GM21526 (cell line): ENCODE measurements around the gene IRAK2.

Experiments
- ATAC-seq: cut with Tn5 transposase; IDR thresholded peaks from one replicate; pipeline ENCODE4 v1.9.1; 2021; ENCODE audit warnings: moderate library complexity; ENCODE audit not compliant: unreplicated experiment, low FRiP score

The IRAK2 gene

DNA sequence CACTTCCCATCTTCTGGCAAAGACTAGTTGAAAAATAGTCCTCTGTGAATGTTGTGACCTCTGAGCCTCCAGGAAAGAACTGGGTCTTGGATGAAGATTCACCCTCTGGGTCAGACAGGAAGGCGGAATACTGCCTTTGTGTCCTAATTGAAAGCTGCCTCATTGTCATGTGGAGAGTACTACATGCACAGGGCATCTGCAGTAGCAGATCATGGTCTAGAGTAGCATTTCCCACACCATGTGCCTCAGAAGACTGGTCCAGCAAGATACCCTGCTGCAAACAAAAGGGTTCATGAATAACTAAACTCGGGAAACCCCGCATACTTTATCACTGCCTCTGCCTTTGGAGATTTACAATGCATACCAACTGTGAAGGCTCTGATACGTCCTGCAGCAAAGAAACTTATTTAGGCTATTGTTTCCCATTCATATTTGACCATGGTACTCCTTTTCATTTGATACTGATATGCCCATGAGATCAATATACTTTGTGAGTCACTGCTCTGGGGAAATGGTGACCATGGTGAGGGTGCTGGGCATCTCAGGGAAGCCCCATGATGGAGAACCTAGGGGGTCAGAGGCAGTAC is 22.7 kb downstream of the IRAK2 start:
- no peak for ATAC-seq

DNA sequence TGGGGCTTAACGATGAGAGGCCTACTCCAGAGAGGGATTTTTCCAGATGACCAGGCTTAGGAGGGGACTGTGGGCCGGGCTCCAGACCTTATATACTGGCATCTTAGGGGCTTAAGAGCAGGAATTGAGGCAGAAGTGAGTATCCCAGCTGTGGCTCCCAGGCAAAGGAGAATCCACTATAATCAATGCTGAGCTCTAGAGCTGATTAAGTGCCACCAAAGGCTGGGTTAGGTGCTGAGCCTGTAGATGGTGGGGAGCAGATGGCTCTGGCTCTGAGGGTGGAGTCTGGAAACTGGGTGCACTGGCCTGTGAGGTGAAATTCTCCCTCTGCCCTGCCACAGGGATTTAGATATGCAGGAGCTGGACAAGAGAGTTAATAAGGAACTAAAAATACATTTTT is 23.2 kb downstream of the IRAK2 start:
- no peak for ATAC-seq

DNA sequence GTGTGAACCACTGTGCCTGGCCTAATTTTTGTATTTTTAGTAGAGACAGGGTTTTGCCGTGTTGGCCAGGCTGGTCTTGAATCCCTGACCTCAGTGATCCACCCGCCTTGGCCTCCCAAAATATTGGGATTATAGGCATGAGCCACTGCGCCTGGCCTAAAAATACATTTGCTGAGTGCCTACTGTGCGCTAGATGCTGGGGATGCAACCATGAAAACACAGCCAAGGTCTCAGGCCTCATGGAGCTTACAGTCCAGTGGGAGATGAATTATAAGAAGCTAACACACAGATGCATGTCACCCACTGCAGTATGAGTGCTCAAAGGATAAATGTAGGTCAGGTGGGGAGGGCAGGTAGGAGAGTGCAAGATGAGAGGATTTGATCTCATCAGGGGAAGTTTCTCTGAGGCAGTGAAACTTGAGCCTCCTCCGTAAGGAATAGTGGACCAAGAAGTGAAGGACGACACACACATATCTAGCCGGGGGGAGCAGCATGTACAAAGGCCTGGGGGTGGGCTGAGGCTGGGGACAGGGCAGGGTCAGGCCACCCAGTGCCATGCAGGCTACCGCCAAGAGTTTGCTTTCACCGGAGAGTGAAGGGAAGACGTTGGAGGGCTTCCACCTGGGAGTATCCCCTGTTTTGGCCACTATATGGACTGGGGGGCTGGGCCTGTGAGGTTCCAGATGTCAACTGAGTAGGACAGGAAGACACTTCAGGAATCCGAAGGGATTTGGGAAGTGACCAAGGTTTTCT is 24.3 kb downstream of the IRAK2 start:
- ATAC-seq: no peak

DNA sequence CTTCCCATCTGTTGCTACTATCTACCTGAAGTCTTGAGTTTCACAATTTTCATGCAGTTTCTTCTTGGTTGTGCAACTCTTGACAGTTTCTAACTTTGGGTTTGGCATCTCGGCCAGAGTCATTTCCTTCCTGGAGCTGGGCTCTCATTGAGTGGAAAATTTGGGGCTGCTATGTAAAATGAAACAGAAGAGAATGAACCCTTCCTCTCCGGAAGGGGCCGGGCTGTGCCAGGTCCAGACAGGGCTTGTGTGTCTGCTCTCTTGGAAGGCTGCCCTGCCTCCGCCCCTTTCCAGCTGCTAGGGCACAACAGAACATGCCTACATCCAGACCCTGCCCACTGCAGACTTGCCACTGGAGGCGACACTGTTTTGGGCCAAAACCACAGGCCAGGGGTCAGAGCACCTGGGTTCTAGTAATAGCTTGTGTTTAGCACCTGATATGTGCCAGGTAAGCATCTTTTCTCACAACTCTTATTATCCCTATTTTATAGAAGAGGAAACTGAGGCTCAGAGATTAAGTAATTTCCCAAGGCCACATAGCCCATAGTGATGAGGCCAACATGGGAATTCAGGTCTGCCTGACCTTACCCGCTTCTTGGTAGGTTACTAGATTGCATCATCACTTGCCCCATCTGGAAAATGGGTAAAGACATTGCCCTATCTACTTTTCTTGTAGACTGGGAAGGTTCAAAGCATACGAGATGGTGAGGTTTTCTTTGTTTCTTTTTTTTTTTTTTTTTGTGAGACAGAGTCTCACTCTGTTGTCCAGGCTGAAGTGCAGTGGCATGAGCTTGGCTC is 25.0 kb downstream of the IRAK2 start:
- ATAC-seq: no peak

DNA sequence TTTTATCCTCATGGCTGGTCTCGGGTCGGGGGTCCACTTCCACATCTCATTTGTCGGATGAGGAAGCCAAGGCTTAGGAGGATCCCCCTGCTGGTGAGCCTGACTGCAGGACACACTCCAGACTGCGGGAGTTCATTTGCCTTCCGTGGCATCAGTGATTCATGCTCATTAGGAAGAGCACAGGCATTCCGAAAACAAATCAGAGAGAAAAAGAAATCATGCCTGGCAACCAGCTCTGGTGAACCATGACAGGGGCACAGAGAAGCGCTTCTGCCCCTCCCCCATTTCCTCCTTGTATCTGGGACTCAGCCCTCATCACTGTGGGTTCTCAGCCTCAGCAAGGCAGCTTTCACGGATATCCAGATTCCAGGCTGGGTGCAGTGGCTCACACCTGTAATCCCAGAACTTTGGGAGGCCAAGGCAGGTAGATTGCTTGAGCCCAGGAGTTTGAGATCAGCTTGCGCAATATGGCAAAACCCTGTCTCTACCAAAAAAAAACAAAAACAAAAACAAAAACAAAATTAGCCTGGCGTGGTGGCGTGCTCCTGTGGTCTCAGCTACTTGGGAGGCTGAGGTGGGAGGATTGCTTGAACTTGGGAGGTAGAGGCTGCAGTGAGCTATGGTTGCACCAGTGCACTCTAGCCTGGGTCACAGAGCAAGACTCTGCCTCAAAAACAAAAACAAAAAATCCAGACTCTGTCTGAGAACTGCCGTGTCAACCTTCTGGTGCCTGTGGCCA is 28.4 kb downstream of the IRAK2 start:
- ATAC-seq: no peak

DNA sequence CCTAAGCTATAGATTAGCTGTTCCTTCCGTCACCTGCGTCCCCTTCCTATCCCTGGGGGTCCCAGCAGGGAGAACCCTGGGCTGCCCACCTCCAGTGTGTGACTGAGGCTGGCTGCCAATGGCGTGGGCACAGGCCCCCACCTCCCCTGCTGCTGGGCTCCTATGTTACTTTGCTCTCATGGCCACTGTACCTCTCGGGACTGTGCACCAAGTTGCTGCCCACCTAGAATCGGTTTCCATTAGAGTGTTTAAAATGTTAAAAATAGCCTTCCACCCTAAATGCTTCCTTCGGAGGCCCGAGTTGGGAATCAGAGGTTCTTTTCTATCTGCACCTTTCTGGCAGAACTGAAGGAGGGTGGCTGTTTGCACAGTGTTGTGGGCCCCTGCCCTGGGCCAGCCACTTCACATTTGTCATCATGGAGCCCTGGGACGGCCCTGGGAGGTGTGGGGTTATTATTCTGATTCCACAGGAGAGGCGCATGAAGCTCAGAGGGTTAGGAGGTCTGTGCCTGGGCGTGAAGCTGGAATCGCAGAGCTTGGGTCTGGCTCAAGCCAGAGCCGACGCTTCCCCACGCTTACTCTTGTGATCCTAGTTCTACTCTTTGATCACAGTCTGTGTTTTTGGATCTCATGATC is 29.1 kb downstream of the IRAK2 start:
- ATAC-seq: no peak

DNA sequence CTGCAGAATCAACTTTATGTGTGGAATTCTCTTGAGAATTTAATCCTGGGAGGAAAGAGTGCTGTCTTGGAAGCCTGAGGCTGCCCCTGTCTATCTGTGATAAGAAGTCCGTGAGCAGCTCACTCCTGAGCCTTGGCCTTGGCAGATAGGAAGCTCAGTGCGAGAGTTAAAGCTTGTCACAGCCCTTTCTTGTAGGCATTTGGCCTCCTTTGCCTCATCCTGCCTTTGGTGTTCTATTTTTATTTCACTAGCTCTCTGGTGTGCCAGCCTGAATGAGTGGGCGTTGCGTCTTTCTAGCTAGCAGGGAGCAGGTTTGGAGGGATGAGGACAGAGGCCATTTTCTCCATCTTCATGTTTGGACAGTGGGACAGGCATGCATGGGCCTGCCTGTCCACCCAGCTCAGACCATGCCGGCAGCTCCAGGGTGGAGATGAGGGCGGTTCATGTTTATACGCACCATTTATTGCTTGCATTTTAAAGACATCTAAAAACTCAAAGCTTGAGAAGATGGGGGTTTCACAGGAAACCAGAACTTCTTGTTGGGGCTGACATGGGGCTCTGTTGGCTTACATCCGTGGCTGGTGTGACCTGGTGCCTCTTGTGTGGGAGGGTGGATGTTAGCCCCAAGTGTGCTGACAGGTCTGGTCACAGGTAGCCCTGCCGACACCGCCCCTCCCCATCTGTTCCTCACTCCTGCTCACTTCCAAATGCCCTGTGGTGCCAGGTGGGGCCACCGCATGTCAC is 29.8 kb downstream of the IRAK2 start:
- ATAC-seq: no peak

DNA sequence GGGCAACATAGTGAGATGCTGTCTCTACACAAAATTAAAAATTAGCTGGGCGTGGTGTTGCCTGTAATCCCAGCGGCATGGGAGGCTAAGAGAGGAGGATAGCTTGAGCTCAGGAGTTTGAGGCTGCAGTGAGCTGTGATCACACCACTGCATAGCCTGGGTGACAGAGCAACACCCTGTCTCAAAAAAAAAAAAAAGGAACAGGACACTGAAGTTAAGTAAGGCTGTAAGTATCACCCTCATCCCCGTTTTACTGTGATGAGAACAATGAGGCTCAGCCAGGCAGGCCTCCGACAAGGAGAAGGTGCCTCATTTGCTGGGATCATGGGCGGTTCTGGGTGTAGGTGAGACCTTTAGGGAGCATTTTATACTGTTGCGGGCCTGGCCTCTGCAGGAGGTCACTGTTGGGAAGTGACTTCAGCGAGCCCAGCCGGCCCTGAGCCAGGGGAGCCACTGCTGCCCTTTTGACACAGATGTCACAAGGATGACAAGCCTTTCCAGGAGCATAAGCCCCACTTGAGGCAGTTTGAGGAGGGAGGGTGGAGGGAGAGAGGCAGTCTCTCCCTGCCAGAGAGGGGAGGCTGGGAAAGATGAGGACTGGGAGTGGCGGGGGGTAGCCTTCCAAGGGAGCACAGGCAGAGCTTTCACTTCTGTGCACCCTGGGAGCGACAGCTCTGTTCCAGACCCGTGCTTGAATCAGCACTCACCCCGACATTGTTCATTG is 30.8 kb downstream of the IRAK2 start:
- ATAC-seq: no peak

DNA sequence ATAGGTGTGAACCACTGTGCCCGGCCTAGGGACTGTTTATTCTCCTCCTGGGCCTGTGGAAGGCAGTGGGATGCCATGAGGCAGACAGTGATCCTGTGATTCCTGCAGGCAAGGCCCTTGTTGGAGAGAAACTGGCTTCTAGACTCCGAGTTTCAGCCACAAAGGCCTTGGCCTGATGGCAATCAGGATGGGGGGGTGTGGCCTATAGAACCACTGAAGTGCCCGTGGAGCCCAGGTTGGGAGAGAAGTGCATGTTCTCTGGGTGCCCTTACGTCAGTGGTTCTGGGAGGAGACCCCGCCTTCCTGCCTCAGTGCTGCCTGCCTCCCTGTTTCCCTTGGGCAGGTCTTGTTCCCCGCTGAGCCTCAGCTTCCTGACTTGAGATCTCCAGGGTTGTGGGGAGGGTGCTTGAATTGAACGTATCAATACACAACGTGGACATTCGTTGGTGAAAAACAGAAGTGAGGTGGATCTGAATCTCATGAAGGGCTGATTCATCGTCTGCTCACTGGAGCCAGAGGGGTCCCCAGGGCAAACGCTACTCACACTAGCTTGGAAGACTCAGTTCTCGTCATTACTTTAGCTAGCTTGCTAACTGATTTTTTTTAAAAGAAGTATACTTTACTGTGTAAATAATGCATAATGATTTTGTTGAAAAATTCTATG is 31.8 kb downstream of the IRAK2 start:
- ATAC-seq: no peak

DNA sequence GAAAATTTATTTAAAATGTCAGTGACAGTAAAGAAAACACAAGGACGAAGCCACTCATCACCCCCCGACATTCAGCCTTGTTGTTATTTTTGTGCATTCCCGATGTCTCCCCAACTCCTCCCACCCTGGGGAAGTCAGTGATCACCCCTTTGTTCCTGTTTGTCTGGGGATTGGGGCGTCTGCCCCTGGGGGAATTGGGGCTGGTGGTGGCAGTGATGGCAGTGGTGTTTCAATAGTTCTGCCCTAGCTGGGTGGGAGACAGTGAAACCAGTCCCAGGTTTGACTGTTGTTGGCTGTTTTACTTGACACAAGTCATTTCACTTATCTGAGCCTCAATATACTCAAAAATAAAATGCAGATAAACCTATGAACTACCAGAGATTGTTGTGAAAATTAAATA is 33.5 kb downstream of the IRAK2 start:
- no peak for ATAC-seq

DNA sequence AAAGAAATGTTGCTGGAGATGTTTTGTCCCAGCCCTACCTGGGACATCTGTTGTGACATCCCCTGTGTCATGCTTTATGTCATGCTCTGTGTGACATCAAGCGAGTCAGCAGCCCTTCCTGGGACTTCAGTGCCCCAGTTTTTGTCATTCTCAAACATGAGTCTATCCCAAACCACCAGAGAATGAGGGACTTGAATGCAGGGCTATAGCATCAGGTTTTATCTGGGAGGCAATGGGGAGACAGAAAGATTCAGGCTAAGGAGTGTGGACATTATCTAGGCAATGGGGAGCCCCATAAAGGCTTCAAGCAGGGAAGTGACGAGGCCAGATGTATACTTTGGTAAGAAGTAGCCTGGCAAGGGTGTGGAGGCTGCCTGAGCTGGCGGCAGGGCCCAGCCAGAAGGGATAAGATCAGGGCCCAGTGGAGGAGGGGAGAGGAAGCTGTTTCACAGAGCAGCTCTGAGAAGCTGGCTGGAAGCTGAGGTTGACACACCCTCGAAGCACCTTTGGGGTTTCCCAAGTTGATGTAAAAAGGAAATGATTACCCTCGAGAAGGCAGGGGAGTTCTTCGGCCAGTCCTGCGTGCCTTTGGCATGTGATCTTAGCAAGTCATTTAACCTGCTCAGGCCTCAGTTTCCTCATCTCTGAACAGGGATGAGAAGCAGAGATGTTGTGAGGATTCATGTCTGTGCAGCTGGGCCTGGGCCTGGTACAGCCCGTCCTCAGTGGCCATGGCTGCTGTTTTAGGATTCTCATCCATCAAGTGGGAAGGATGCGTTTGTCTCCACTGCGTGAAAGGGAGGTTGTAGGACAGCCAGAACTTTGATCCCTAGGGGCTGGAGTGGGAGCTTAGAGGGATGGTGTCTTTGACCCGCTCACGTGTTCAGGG is 34.3 kb downstream of the IRAK2 start:
- ATAC-seq: peak; percentile 63

DNA sequence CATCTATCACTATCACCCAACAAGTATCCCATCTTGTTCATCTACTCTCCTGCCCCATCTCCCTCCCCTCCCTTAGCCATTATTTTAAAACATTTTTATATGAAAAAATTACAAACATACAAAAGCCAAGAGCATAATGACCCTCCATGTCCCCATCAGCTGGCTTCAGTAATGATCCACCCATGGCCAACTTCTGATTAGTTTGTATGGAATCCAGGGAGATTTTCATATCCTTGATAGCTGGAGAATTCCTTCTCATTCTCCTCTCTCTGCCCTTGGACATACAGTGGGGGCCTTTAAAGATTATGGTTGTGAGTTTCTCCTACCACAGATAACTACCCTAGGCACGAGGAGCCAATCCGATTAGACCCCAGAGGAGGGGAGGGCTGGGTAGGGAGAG is 40.2 kb downstream of the IRAK2 start:
- no peak for ATAC-seq

DNA sequence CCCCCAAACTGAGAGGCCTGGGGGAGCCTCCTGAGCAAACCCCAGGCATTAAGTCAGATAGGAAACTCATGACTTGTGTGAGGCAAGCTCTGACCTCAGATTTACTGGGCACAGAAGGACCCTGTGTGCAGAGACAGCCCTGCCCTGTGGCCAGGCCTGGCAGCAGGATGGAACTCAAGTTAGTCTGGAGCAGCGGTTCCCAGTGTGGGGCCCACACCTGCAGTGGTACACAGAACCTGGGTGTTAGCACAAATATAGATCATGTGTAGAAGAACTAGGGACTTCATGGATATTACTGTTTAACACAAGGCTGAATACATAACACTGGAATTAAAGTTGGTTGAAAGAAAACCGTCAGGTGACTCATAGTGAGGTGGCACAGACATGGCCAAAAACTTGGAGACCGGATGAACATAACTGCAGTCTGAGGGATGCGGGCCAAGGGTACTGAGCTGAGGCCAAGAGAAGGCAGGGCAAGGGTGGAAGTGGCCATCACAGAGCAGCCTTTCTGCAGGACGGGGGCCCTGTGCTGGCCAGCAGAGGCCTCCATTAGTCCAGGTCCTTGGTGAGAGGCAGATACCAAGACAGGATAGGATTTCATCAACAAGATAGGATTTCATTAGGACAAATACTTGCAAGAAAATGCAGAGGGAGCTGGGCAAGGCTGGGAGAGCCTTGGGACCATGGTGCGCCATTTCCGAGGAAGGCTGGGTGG is 40.9 kb downstream of the IRAK2 start:
- no peak for ATAC-seq

DNA sequence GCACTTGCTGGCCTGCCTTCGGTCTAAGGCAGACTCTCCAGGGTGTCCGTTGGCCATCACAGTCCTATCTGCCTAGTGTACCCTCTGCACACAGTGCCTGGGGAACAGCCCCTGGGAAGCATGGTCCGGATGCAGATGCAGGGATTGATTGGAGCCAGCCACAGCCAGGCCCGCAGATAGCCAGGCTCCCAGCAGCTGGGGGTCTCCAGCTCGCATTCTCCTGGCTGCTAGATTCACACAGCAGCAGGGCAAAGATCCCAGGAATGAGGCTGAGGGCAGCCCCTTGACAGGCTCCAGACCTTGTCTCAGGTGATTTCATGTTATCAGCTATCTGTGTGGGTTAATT is 41.4 kb downstream of the IRAK2 start:
- ATAC-seq: no peak

DNA sequence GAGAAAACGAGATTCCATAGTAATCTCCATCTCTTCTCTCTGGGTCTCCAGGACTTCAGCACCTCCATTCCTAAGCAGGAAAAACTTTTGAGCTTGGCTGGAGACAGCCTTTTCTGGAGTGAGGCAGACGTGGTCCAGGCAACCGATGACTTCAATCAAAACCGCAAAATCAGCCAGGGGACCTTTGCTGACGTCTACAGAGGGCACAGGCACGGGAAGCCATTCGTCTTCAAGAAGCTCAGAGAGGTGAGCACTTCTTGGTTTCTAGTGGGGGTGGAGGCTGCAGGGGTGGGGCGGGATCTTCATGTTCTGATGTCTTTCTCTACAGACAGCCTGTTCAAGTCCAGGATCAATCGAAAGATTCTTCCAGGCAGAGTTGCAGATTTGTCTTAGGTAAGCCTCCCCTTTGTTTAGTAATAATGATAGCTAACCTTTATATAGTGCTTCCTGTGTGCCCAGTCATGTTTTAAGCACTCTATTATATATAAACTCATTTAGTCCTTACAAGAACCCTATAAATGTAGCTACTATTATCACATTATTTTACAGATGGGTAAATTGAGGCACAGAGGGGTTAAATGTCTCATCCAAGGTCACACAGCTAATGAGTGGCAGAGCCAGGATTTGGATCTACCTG is 48.6 kb downstream of the IRAK2 start:
- no peak for ATAC-seq

DNA sequence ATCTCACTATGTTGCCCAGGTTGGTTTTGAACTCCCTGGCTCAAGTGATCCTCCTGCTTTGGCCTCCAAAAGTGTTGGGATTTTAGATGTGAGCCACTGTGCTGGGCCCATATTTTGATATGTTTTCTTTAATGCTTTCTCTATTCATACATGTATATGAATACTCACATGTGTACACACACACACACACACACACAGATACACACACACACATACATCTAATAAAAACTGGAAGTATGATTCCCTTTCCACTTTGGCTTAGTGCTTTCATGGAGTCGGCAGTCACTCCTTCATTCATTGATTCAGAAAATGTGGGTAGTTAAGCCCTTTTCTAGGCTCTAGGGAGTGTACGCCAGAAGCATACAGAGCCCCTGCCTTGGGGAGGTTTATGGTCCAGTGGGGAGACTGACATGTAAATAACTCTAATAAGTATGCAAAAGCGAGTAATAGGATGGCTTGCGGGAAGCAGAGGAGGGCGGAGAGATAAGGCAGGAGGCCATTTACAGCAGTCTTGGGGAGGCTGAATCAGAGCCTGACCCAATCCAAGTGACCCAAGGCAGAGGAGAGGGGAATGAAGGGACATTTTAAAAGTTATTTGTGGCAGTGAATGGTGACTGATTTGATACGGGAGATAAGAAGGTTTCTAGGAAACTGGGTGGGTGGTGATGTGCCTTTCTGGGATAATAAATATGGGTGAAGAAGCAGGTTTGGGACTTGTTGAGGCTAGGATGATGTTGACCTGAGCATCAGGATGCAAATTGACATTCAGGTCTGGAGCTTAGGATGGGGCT is 51.1 kb downstream of the IRAK2 start:
- ATAC-seq: no peak
